Liver (tissue), 9 donors: ENCODE results near the gene BCL2L14. TPM values are rescaled to one million over a fixed set of nuclear protein-coding genes. Genes with fewer than 3 reads are reported as not detected.

Source experiments
- DNase-seq: peaks from one replicate; pipeline ENCODE4 v3.0.0-alpha.2; 2017; ENCODE audit warnings: low spot score
- H3K27ac ChIP-seq, 2 donors: one replicate each; pipeline ENCODE4 v1.7.0; 2013; ENCODE audit warnings: inconsistent platforms in 2 of 2, low read length in 2 of 2, control low read depth in 1 of 2, low read depth in 1 of 2, mild to moderate bottlenecking in 1 of 2
- H3K27me3 ChIP-seq, 4 donors: one replicate each; pipeline versions ENCODE4 v1.6.1 to v1.7.0; 2013; ENCODE audit warnings: low read length in 3 of 4, inconsistent platforms in 1 of 4, mild to moderate bottlenecking in 1 of 4, moderate library complexity in 1 of 4; ENCODE audit not compliant: control insufficient read depth in 4 of 4, insufficient read depth in 4 of 4
- H3K36me3 ChIP-seq, 4 donors: one replicate each; pipeline versions ENCODE4 v1.6.1 to v1.7.0; 2013; ENCODE audit warnings: low read length in 3 of 4, mild to moderate bottlenecking in 3 of 4, low read depth in 1 of 4, moderate library complexity in 1 of 4; ENCODE audit not compliant: control insufficient read depth in 4 of 4, insufficient read depth in 3 of 4
- H3K4me1 ChIP-seq, 4 donors: one replicate each; pipeline versions ENCODE4 v1.6.1 to v1.7.0; 2013; ENCODE audit warnings: low read length in 3 of 4, mild to moderate bottlenecking in 3 of 4, moderate library complexity in 1 of 4; ENCODE audit not compliant: control insufficient read depth in 4 of 4, insufficient read depth in 4 of 4
- H3K4me3 ChIP-seq, 3 donors: one replicate each; pipeline versions ENCODE4 v1.6.1 to v1.7.0; 2013; ENCODE audit warnings: low read length in 3 of 3, control low read depth in 1 of 3, low read depth in 1 of 3, mild to moderate bottlenecking in 1 of 3
- H3K9ac ChIP-seq, 2 donors: one replicate each; pipeline ENCODE4 v1.7.0; 2013; ENCODE audit warnings: low read length in 2 of 2, mild to moderate bottlenecking in 2 of 2, moderate library complexity in 2 of 2, control low read depth in 1 of 2, low read depth in 1 of 2
- H3K9me3 ChIP-seq, 4 donors: one replicate each; pipeline versions ENCODE4 v1.6.1 to v1.7.0; 2013; ENCODE audit warnings: low read length in 3 of 4; ENCODE audit not compliant: control insufficient read depth in 4 of 4
- ATF3 ChIP-seq: IDR thresholded peaks from 2 replicates; pipeline ENCODE4 v1.6.1; 2016; ENCODE audit warnings: antibody characterized with exemption
- CTCF ChIP-seq: fragments of 150-350 bp; IDR thresholded peaks from 2 replicates; pipeline ENCODE4 v1.5.1; 2017; ENCODE audit warnings: improper control_type of control experiment, low read depth, low read length; ENCODE audit not compliant: missing input control
- EGR1 ChIP-seq, 2 donors: IDR thresholded peaks; 2 replicates each; pipeline ENCODE4 v1.6.1; 2016 to 2018; ENCODE audit warnings: antibody characterized with exemption in 2 of 2, low read depth in 2 of 2
- FOXA1 ChIP-seq: IDR thresholded peaks from 2 replicates; pipeline ENCODE4 v1.6.1; 2016; ENCODE audit warnings: antibody characterized with exemption
- FOXA2 ChIP-seq: IDR thresholded peaks from 2 replicates; pipeline ENCODE4 v1.6.1; 2016; ENCODE audit warnings: antibody characterized with exemption
- GABPA ChIP-seq, 2 donors: IDR thresholded peaks in 1 of 2; conservative IDR thresholded peaks in 1 of 2; 2 replicates each; pipeline ENCODE4 v1.6.1; 2016; ENCODE audit warnings: antibody characterized with exemption in 2 of 2, mild to moderate bottlenecking in 1 of 2, moderate library complexity in 1 of 2
- HNF4A ChIP-seq, 2 donors: conservative IDR thresholded peaks; 2 replicates each; pipeline ENCODE4 v1.6.1; 2016; ENCODE audit warnings: antibody characterized with exemption in 2 of 2, mild to moderate bottlenecking in 2 of 2
- HNF4G ChIP-seq: IDR thresholded peaks from 2 replicates; pipeline ENCODE4 v1.6.1; 2016; ENCODE audit warnings: antibody characterized with exemption
- JUND ChIP-seq, 2 donors: IDR thresholded peaks; 2 replicates each; pipeline ENCODE4 v1.6.1; 2016; ENCODE audit warnings: antibody characterized with exemption in 2 of 2
- MAX ChIP-seq: IDR thresholded peaks from 2 replicates; pipeline ENCODE4 v1.6.1; 2016; ENCODE audit warnings: antibody characterized with exemption
- NR2F2 ChIP-seq: IDR thresholded peaks from 2 replicates; pipeline ENCODE4 v1.6.1; 2016; ENCODE audit warnings: antibody characterized with exemption
- RAD21 ChIP-seq, 2 donors: IDR thresholded peaks; 2 replicates each; pipeline ENCODE4 v1.6.1; 2016; ENCODE audit warnings: antibody characterized with exemption in 2 of 2, mild to moderate bottlenecking in 2 of 2
- REST ChIP-seq: IDR thresholded peaks from 2 replicates; pipeline ENCODE4 v1.6.1; 2016; ENCODE audit warnings: antibody characterized with exemption, mild to moderate bottlenecking
- RXRA ChIP-seq, 2 donors: IDR thresholded peaks; 2 replicates each; pipeline ENCODE4 v1.6.1; 2017 to 2018; ENCODE audit warnings: antibody characterized with exemption in 2 of 2, mild to moderate bottlenecking in 1 of 2
- SP1 ChIP-seq: IDR thresholded peaks from 2 replicates; pipeline ENCODE4 v1.6.1; 2018; ENCODE audit warnings: antibody characterized with exemption, mild to moderate bottlenecking
- TAF1 ChIP-seq: conservative IDR thresholded peaks from 2 replicates; pipeline ENCODE4 v1.6.1; 2016; ENCODE audit warnings: antibody characterized with exemption, mild to moderate bottlenecking
- YY1 ChIP-seq: IDR thresholded peaks from 2 replicates; pipeline ENCODE4 v1.6.1; 2016; ENCODE audit warnings: antibody characterized with exemption, mild to moderate bottlenecking
- ZBTB33 ChIP-seq: IDR thresholded peaks from 2 replicates; pipeline ENCODE4 v1.6.1; 2016; ENCODE audit warnings: antibody characterized with exemption
- WGBS: extraction: QIAGEN DNeasy Blood & Tissue Kit; methylation state at CpG from one replicate; pipeline ENCODE4 v1.1.7; 2013; 5-methylcytosine and 5-hydroxymethylcytosine counted together
- polyA plus RNA-seq, 2 donors: library from polyadenylated mRNA; stranded (reverse) in 1 of 2; unstranded in 1 of 2; fragments of 200-250 nt in 1 of 2; fragments of >200 nt in 1 of 2; fragmentation: Nextera tagmentation in 1 of 2; extraction: Ambion mirVana in 1 of 2; gene quantifications; one replicate each; pipeline versions ENCODE4 v1.2.1 to v1.2.3, GENCODE V29; 2013 to 2015
- total RNA-seq, 2 donors: library from RNA; depleted of rRNA; stranded (reverse); fragments of >200 nt; gene quantifications; one replicate each; pipeline ENCODE4 v1.2.3, GENCODE V29; 2014
- donor health status: healthy.
- donor health status: healthy.
- donor health status: healthy.
- donor health status: healthy.
- donor health status: healthy.

Gene BCL2L14
- total and polyA plus RNA-seq, 4 donors, result 0.15 to 2.5 (median 0.19) TPM

- TF ChIP-seq ZBTB33 (no peak), GABPA (IDR thresholded peaks at IDR 0.05 in 1 of 2, conservative IDR thresholded peaks at IDR 0.05 in 1 of 2) (no peak), FOXA2 (no peak), RAD21 (IDR thresholded peaks at IDR 0.05) (no peak), MAX (no peak), CTCF (no peak), FOXA1 (no peak), ATF3 (no peak), RXRA (IDR thresholded peaks at IDR 0.05) (no peak), HNF4A (conservative IDR thresholded peaks at IDR 0.05) (no peak), TAF1 (no peak), JUND (IDR thresholded peaks at IDR 0.05) (no peak), HNF4G (no peak), NR2F2 (no peak), YY1 (no peak), REST (no peak), SP1 (no peak), EGR1 (IDR thresholded peaks at IDR 0.05; ENCODE audit: low read depth in 2 of 2) (no peak)
- H3K27ac ChIP-seq, result no peak overlapping the region
- no peaks in the 10 kb centered on the region for H3K36me3 ChIP-seq
- 82% methylated on average over 1 of the region's 1 CpG for WGBS
- peaks cover 0 to 9% (median 3%) of the 10 kb centered on the region in 4 donors for H3K4me1 ChIP-seq
- no peak overlapping the region for H3K4me3 ChIP-seq
- no peaks in the 10 kb centered on the region for H3K27me3 ChIP-seq
- no peaks in the 10 kb centered on the region for H3K9me3 ChIP-seq
- no peak for DNase-seq
- H3K9ac ChIP-seq, result no peak overlapping the region
Observed at GRCh38 chr12:12035229-12035628, 35.5 kb upstream of the BCL2L14 start.
